ENCODE results near the gene UCHL3.

The UCHL3 gene

GRCh38 chr13:75610466-75610865, 60.9 kb downstream of the UCHL3 start:
- in situ Hi-C loops (cut with MboI; ENCODE audit: low pct_unique_long_range_greater_than_20kb, low sequenced_read_pairs), result no loop called here

DNA sequence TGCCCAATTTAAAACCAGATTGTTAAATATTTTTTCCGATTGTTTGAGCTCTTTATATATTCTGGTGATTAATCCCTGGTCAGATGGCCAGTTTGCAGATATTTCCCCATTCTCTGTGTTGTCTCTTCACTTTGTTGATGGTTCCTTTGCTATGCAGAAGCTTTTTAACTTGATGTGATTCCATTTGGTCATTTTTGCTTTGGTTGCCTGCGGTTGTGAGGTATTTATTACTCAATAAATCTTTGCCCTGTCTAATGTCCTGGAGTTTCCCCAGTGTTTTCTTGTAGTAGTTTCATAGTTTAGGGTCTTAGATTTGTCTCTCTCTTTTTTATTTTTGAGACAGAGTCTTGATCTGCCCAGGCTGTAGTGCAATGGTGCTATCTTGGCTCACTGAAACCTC, 62.8 kb downstream of the UCHL3 start:
- in situ Hi-C loops (cut with MboI; ENCODE audit: low pct_unique_long_range_greater_than_20kb, low sequenced_read_pairs), result no loop called here
- no peak for DNase-seq

More at GRCh38 chr13:75610466-75610865, 60.9 kb downstream of the UCHL3 start:
- no peak for DNase-seq

- DNase-seq, result no peak
- in situ Hi-C loops (cut with MboI; ENCODE audit: low pct_unique_long_range_greater_than_20kb, low sequenced_read_pairs), result no loop called here
These were observed 67.6 kb downstream of the UCHL3 start for GRCh38 chr13:75617230-75617629.

DNA sequence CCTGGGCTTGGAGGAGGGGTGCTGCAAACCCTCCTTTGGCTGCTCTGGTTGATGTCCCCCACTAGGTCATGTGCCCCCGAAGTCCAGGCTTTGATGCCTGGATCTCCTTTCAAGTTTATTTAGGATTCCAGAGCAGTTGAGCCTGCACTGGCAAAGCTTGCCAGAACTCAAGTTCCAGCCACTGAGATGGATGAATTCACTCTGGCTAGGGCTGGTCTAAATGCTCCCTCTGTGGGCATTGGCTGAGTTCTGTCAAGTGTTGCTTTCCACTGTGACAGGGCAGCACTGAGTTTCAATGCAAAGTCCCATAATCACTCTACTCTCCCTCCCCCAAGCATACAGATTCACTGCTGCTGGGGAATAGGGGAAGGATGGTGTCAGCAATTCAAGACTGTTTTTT, 68.7 kb downstream of the UCHL3 start:
- DNase-seq, result no peak
- in situ Hi-C loops (cut with MboI; ENCODE audit: low pct_unique_long_range_greater_than_20kb, low sequenced_read_pairs), result no loop called here

- in situ Hi-C loops (cut with MboI; ENCODE audit: low pct_unique_long_range_greater_than_20kb, low sequenced_read_pairs), result no loop called here
These were observed 70.4 kb downstream of the UCHL3 start for GRCh38 chr13:75620020-75620419.

DNA sequence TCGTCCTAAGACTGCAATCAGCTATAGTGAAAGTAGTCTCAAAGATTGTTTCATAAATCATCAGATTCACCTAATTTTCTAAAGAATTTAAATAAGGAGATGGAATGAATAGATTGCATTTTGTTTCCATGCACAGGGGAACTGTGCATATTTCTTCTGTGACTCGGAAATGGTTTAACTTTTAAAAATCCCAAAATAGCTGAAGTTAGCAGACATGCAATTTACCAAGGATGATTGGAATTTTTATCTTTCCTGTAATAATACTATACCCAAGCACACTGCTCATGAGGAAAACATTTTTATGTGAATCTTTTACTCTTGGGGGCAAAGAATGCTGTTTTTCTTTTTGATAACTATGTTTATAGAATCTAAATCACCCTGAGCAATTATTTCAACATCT, 71.6 kb downstream of the UCHL3 start:
- no peak for DNase-seq
- in situ Hi-C loops (cut with MboI; ENCODE audit: low pct_unique_long_range_greater_than_20kb, low sequenced_read_pairs), result no loop called here

More at GRCh38 chr13:75620020-75620419, 70.4 kb downstream of the UCHL3 start:
- DNase-seq, result no peak

GRCh38 chr13:75628801-75629200, 79.2 kb downstream of the UCHL3 start:
- in situ Hi-C loops (cut with MboI; ENCODE audit: low pct_unique_long_range_greater_than_20kb, low sequenced_read_pairs), result no loop called here

DNA sequence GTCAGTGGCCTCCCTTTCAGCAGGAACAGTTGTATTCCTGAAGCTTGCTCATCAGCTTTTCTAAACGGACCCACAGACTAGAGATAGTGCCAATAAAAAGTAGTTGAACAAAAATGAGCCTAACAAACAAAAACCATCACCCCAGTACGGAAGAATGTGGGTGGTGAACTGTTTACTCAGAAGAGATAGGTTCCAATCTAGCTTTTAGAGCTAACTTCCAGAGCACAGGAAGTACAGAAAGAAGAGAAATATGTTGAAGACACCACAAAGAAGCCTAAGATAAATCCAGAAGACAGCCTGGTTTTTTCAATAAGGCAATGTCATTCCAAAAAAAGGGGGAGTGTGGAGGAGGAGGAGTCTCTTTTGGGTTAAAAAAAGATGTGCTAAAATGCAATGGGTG, 83.7 kb downstream of the UCHL3 start:
- no peak for DNase-seq
- in situ Hi-C loops (cut with MboI; ENCODE audit: low pct_unique_long_range_greater_than_20kb, low sequenced_read_pairs), result no loop called here

More at GRCh38 chr13:75628801-75629200, 79.2 kb downstream of the UCHL3 start:
- DNase-seq, result no peak

DNA sequence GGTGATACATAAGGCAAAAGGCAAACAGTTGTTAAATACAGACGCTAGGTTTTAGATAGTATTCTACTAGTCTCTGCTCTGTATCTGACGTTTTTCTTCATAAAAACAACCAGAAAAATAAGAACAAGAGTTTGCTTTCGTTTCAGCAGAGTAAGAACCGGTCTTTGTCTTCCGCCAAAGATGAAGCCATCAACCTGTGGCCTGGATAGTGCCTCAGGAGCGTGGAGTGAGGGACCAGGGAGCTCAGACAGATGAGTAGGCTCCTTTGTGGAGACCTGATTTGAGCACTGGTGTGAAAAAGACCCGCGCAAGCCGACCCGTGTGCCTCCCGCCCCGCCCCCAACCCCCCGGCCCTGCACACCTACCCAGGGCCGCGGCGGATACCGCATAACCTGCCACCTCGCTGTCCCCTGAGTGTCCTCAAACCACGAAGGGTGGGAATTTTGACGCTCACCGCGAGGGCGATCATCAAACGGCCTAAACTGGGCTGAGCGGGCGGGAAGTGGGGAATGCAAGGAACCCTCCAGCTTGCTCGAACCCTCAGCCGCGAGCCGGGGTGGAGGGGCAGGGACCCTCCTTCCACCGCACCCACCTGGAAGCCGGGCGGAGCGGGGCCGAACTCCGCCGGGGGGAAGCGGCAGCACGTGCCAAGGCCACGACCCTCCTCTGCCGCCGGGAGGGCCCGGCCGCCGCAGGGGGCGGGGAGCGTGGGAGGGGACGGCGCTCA, 85.7 kb downstream of the UCHL3 start:
- in situ Hi-C loops (cut with MboI; ENCODE audit: low pct_unique_long_range_greater_than_20kb, low sequenced_read_pairs), result no loop called here
- no peak for DNase-seq

DNA sequence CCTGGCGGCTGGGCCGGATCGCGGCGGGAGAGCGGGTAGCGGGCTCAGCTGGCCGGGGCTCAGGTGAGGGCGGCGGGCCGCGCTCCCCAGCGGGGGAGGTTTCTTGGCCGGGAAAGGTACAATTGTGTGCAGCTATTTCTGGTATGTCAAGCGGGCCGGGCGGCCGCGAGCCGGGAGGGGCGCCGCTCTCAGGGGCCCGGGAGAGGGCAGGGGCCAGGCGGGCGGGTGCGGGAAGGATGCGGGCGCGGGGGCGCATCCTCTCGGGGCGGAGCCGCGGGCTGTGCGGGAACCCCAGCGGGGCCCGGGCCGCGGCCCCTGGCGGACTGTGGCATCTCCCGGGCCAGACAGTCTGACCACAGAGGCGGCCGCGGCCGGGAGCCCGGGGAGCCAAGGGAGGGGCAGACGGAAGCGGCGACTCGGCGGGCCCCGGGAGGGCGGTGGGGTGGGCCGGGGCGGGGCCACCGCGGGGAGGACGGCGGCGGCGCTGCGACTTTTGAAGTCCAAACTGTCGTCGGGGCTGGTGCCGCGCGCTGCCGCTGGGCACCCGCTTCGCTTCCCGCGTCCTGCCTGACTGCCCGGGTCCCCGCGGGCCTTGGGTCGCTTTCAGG, 86.3 kb downstream of the UCHL3 start, which contains the start of gene LMO7:
TSS of gene LMO7 (plus strand) at position 503 of the 608 bp plus-strand sequence. CDS start 328 bp downstream, outside the sequence.
- in situ Hi-C loops (cut with MboI; ENCODE audit: low pct_unique_long_range_greater_than_20kb, low sequenced_read_pairs), result no loop called here
- DNase-seq, result peak; percentile 44

- in situ Hi-C loops (cut with MboI; ENCODE audit: low pct_unique_long_range_greater_than_20kb, low sequenced_read_pairs), result no loop called here
- peak; percentile 64 for DNase-seq
These were observed 87.0 kb downstream of the UCHL3 start for GRCh38 chr13:75636436-75637180.

- in situ Hi-C loops (cut with MboI; ENCODE audit: low pct_unique_long_range_greater_than_20kb, low sequenced_read_pairs), result no loop called here
- DNase-seq, result no peak
These were observed 87.7 kb downstream of the UCHL3 start for GRCh38 chr13:75637181-75637750.

- in situ Hi-C loops (cut with MboI; ENCODE audit: low pct_unique_long_range_greater_than_20kb, low sequenced_read_pairs), result no loop called here
- DNase-seq, result no peak
These were observed 89.9 kb downstream of the UCHL3 start for GRCh38 chr13:75639454-75639853.

GRCh38 chr13:75641026-75641425, 91.4 kb downstream of the UCHL3 start:
- no peak for DNase-seq
- in situ Hi-C loops (cut with MboI; ENCODE audit: low pct_unique_long_range_greater_than_20kb, low sequenced_read_pairs), result no loop called here

- DNase-seq, result no peak
- in situ Hi-C loops (cut with MboI; ENCODE audit: low pct_unique_long_range_greater_than_20kb, low sequenced_read_pairs), result no loop called here
These were observed 93.6 kb downstream of the UCHL3 start for GRCh38 chr13:75643182-75643581.

DNA sequence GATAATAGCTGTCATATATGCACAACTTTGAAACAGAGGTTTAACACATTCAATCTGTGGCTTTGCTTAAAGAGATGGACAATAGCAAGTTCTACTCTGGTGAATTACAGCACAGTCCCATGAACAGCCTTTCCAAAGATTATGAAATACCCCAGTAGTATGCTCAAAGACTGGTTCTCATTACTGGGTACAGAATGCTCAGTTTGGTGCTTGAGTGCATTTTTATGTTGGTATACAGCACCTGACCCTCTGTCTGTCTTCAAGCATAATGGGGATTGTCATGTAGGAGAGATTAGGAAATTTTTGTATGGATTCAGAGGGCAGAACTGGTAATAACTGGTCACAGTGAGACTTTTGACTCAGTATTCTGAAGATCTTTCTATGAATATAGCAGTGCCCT, 94.1 kb downstream of the UCHL3 start:
- no peak for DNase-seq
- in situ Hi-C loops (cut with MboI; ENCODE audit: low pct_unique_long_range_greater_than_20kb, low sequenced_read_pairs), result no loop called here

DNA sequence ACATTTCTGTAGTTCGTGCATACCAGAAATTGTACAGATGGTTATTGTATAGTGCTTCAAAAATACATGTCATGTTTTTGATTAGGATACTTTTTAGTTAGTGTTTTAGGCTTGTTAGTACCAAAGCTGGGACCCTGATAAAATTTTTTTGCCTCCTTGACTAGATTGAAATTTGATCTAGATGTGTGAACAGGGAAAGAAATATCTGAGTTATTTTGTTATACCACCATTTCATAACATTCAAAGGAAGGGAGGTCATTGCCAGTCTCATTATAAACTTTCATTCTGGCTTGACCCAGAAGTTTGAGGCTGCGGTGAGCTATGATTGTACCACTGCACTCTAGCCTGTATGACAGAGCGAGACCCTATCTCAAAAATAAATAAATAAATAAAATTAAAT, 95.5 kb downstream of the UCHL3 start:
- in situ Hi-C loops (cut with MboI; ENCODE audit: low pct_unique_long_range_greater_than_20kb, low sequenced_read_pairs), result no loop called here
- no peak for DNase-seq

- no peak for DNase-seq
- in situ Hi-C loops (cut with MboI; ENCODE audit: low pct_unique_long_range_greater_than_20kb, low sequenced_read_pairs), result no loop called here
These were observed 97.7 kb downstream of the UCHL3 start for GRCh38 chr13:75647126-75647784.

- in situ Hi-C loops (cut with MboI; ENCODE audit: low pct_unique_long_range_greater_than_20kb, low sequenced_read_pairs), result no loop called here
- DNase-seq, result no peak
These were observed 98.9 kb downstream of the UCHL3 start for GRCh38 chr13:75648446-75648845.
